Neural cell (in vitro differentiated cells): Measurements from ENCODE around the gene TLR2. TPM values are rescaled to one million over a fixed set of nuclear protein-coding genes. Genes with fewer than 3 reads are reported as not detected.

Experiments
- H2AFZ ChIP-seq: fragments of 200-600, 300-800 bp; sonication (generic), shearing (Covaris generic); 2 replicates; pipeline ENCODE4 v1.6.0; 2014; ENCODE audit warnings: low read depth, mild to moderate bottlenecking, antibody characterized with exemption, low read length, moderate library complexity
- H3F3A ChIP-seq: fragments of 200-600 bp; shearing (Covaris generic); 2 replicates; pipeline ENCODE4 v1.6.1; 2016; ENCODE audit warnings: mild to moderate bottlenecking, moderate library complexity, mixed read lengths, antibody characterized with exemption, low read length; ENCODE audit not compliant: insufficient read depth, poor library complexity, severe bottlenecking
- H3K27ac ChIP-seq: fragments of 200-600, 300-800 bp; sonication (generic), shearing (Covaris generic); 2 replicates; pipeline ENCODE4 v1.5.1; 2014; ENCODE audit warnings: mild to moderate bottlenecking, low read length, moderate library complexity
- H3K27me3 ChIP-seq: fragments of 300-800, 200-600 bp; sonication (generic), shearing (Covaris generic); 2 replicates; pipeline ENCODE4 v1.6.0; 2014; ENCODE audit warnings: mild to moderate bottlenecking, low read depth, low read length, moderate library complexity; ENCODE audit not compliant: insufficient read depth
- H3K36me3 ChIP-seq: fragments of 300-800, 200-600 bp; sonication (generic), shearing (Covaris generic); 2 replicates; pipeline ENCODE4 v1.5.1; 2014; ENCODE audit warnings: mild to moderate bottlenecking, antibody characterized with exemption, low read length, moderate library complexity; ENCODE audit not compliant: insufficient read depth
- H3K4me2 ChIP-seq: fragments of 300-800, 200-600 bp; sonication (generic), shearing (Covaris generic); 2 replicates; pipeline ENCODE4 v1.6.0; 2014; ENCODE audit warnings: mild to moderate bottlenecking, low read length
- H3K4me3 ChIP-seq: fragments of 300-800, 200-600 bp; sonication (generic), shearing (Covaris generic); 2 replicates; pipeline ENCODE4 v1.5.1; 2014; ENCODE audit warnings: mild to moderate bottlenecking, low read length, moderate library complexity
- H3K79me2 ChIP-seq: fragments of 200-600 bp; shearing (Covaris generic); replicated peaks from 2 replicates; pipeline ENCODE4 v1.6.0; 2014; ENCODE audit warnings: mild to moderate bottlenecking, low read length, moderate library complexity; ENCODE audit not compliant: insufficient read depth
- H3K9ac ChIP-seq: fragments of 300-800, 200-600 bp; sonication (generic), shearing (Covaris generic); 2 replicates; pipeline ENCODE4 v1.6.1; 2016; ENCODE audit warnings: mild to moderate bottlenecking, low read length, mixed read lengths
- H3K9me2 ChIP-seq: fragments of 200-600 bp; shearing (Covaris generic); 2 replicates; pipeline ENCODE4 v1.6.1; 2016; ENCODE audit warnings: mild to moderate bottlenecking, low read length, mixed read lengths; ENCODE audit not compliant: insufficient read depth
- H3K9me3 ChIP-seq: fragments of 200-600, 300-800 bp; sonication (generic), shearing (Covaris generic); 2 replicates; pipeline ENCODE4 v1.6.1; 2016; ENCODE audit warnings: mild to moderate bottlenecking, mixed run types, low read length, moderate library complexity, mixed read lengths
- H4K20me1 ChIP-seq: fragments of 200-600 bp; shearing (Covaris generic); 2 replicates; pipeline ENCODE4 v1.6.1; 2016; ENCODE audit warnings: mild to moderate bottlenecking, mixed run types; ENCODE audit not compliant: insufficient read depth
- EP300 ChIP-seq: fragments of 450-650 bp; conservative IDR thresholded peaks from 2 replicates; pipeline ENCODE4 v1.6.1; 2014; ENCODE audit warnings: antibody characterized with exemption, mild to moderate bottlenecking, moderate library complexity; ENCODE audit not compliant: poor library complexity, severe bottlenecking
- EZH2 ChIP-seq: fragments of 200-600, 300-800 bp; shearing (Covaris generic), sonication (generic); IDR thresholded peaks from 2 replicates; pipeline ENCODE4 v1.6.1; 2014; ENCODE audit warnings: antibody characterized with exemption, low read length, borderline replicate concordance, mild to moderate bottlenecking; ENCODE audit not compliant: insufficient read depth, poor library complexity, severe bottlenecking
- MXI1 ChIP-seq: fragments of 450-650 bp; conservative IDR thresholded peaks from 2 replicates; pipeline ENCODE4 v1.6.1; 2014; ENCODE audit warnings: antibody characterized with exemption, mild to moderate bottlenecking; ENCODE audit not compliant: poor library complexity, severe bottlenecking
- POLR2AphosphoS5 ChIP-seq: IDR thresholded peaks from 2 replicates; pipeline ENCODE4 v1.6.1; 2012
- RAD21 ChIP-seq: fragments of 450-650 bp; conservative IDR thresholded peaks from 2 replicates; pipeline ENCODE4 v1.6.1; 2014; ENCODE audit warnings: antibody characterized with exemption, mild to moderate bottlenecking, moderate library complexity
- SMC3 ChIP-seq: fragments of 450-650 bp; conservative IDR thresholded peaks from 2 replicates; pipeline ENCODE4 v1.6.1; 2014; ENCODE audit warnings: antibody characterized with exemption, mild to moderate bottlenecking, moderate library complexity; ENCODE audit not compliant: poor library complexity
- TAF1 ChIP-seq: IDR thresholded peaks from 2 replicates; pipeline ENCODE4 v1.6.1; 2012; ENCODE audit warnings: low read depth
- polyA plus RNA-seq: library from polyadenylated mRNA; depleted of rRNA; stranded (reverse); fragments of >200 nt; gene quantifications from 2 replicates; pipeline ENCODE4 v1.2.3, GENCODE V29; 2014
- TF ChIP-seq, protein P1 (sequence below): fragments of 450-650 bp; IDR thresholded peaks from 2 replicates; pipeline ENCODE4 v1.5.1; 2014; ENCODE audit warnings: antibody characterized with exemption, mild to moderate bottlenecking, moderate library complexity; ENCODE audit not compliant: poor library complexity, severe bottlenecking
- TF ChIP-seq, protein P2 (sequence below): IDR thresholded peaks from 2 replicates; pipeline ENCODE4 v1.6.1; 2012; ENCODE audit warnings: borderline replicate concordance

Gene TLR2
- polyA plus RNA-seq, 1 donor from 2014 or later: not detected

DNA sequence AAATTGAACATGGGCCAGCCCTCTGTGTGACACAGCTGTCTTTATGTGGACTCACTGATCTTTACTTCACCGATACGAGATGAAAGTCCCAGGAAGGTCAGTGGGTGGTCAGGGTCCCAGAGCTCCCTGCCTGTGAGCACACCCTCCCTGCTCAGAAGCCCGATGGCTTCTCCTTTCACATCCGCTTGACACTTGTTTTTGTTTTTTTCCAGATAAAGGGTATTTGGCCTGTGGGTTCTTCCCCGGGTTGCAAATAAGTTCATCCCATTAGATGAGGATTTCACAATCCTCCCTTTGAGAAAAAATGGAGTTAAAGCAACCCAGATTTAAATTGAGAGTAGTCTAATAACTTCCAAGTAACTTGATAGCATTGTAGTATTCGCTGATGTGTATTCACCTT lies 48.2 kb upstream of the TLR2 start:
- Histone ChIP-seq H2AFZ (no peak overlapping the region), H3K9me3 (no peaks in the 10 kb centered on the region), H3K9ac (no peak overlapping the region), H3K27me3 (no peaks in the 10 kb centered on the region), H3K4me3 (no peak overlapping the region), H3F3A (peaks cover 3% of the 10 kb centered on the region), H3K4me2 (no peak overlapping the region), H3K79me2 (no peaks in the 10 kb centered on the region), H3K9me2 (no peaks in the 10 kb centered on the region), H3K36me3 (peaks cover 3% of the 10 kb centered on the region), H4K20me1 (no peaks in the 10 kb centered on the region), H3K27ac (no peak overlapping the region)
- TF ChIP-seq SMC3 (no peak), MXI1 (no peak), EZH2 (no peak), POLR2AphosphoS5 (no peak), RAD21 (no peak), TAF1 (no peak), EP300 (no peak)
- TF ChIP-seq, protein P1, sequence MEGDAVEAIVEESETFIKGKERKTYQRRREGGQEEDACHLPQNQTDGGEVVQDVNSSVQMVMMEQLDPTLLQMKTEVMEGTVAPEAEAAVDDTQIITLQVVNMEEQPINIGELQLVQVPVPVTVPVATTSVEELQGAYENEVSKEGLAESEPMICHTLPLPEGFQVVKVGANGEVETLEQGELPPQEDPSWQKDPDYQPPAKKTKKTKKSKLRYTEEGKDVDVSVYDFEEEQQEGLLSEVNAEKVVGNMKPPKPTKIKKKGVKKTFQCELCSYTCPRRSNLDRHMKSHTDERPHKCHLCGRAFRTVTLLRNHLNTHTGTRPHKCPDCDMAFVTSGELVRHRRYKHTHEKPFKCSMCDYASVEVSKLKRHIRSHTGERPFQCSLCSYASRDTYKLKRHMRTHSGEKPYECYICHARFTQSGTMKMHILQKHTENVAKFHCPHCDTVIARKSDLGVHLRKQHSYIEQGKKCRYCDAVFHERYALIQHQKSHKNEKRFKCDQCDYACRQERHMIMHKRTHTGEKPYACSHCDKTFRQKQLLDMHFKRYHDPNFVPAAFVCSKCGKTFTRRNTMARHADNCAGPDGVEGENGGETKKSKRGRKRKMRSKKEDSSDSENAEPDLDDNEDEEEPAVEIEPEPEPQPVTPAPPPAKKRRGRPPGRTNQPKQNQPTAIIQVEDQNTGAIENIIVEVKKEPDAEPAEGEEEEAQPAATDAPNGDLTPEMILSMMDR: no peak
- TF ChIP-seq, protein P2, sequence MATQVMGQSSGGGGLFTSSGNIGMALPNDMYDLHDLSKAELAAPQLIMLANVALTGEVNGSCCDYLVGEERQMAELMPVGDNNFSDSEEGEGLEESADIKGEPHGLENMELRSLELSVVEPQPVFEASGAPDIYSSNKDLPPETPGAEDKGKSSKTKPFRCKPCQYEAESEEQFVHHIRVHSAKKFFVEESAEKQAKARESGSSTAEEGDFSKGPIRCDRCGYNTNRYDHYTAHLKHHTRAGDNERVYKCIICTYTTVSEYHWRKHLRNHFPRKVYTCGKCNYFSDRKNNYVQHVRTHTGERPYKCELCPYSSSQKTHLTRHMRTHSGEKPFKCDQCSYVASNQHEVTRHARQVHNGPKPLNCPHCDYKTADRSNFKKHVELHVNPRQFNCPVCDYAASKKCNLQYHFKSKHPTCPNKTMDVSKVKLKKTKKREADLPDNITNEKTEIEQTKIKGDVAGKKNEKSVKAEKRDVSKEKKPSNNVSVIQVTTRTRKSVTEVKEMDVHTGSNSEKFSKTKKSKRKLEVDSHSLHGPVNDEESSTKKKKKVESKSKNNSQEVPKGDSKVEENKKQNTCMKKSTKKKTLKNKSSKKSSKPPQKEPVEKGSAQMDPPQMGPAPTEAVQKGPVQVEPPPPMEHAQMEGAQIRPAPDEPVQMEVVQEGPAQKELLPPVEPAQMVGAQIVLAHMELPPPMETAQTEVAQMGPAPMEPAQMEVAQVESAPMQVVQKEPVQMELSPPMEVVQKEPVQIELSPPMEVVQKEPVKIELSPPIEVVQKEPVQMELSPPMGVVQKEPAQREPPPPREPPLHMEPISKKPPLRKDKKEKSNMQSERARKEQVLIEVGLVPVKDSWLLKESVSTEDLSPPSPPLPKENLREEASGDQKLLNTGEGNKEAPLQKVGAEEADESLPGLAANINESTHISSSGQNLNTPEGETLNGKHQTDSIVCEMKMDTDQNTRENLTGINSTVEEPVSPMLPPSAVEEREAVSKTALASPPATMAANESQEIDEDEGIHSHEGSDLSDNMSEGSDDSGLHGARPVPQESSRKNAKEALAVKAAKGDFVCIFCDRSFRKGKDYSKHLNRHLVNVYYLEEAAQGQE: no peak

DNA sequence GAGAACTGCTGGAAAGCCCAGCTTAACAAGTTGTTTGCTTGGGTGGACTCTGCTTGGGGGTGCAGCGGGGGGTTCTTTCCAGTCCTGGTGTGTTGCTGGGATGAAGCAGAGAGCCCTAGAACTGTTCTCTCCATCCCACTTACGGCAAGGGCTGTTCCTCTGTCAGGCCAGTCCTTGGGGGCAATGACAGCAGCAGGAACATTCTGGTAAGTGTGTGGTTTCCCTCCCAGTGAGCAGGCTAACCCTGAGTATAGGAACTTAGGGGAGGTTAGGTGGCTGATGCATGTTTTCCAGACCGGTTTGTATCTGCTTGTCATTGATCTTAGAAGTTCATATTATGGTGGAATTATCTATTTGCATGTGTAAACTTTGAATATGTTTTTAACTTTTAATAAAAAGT lies 46.9 kb upstream of the TLR2 start:
- H4K20me1 ChIP-seq: no peaks in the 10 kb centered on the region
- no peak overlapping the region for H3K9ac ChIP-seq
- H3K4me3 ChIP-seq: no peak overlapping the region
- TF ChIP-seq EP300 (no peak), TAF1 (no peak), POLR2AphosphoS5 (no peak), EZH2 (no peak), RAD21 (no peak), SMC3 (no peak), MXI1 (no peak)
- TF ChIP-seq, protein P2: no peak
- peaks cover 3% of the 10 kb centered on the region for H3F3A ChIP-seq
- H3K36me3 ChIP-seq: no peaks in the 10 kb centered on the region
- H3K79me2 ChIP-seq: no peaks in the 10 kb centered on the region
- no peak overlapping the region for H2AFZ ChIP-seq
- no peak overlapping the region for H3K4me2 ChIP-seq
- no peaks in the 10 kb centered on the region for H3K9me3 ChIP-seq
- no peak overlapping the region for H3K27ac ChIP-seq
- no peaks in the 10 kb centered on the region for H3K27me3 ChIP-seq
- H3K9me2 ChIP-seq: no peaks in the 10 kb centered on the region
